Suprapubic skin (tissue), 3 donors: Measurements from ENCODE around the gene LSG1.

Experiments
- POLR2AphosphoS5 ChIP-seq, 3 donors: sonication (generic); formaldehyde crosslinking; IDR thresholded peaks; one replicate each; pipeline ENCODE4 v1.6.1; 2017; ENCODE audit warnings: antibody characterized with exemption in 3 of 3
- TF ChIP-seq, protein P1 (sequence below), 2 donors: fragments of 200-600 bp in 1 of 2; fragments of 450-650 bp in 1 of 2; sonication (generic) in 1 of 2; IDR thresholded peaks; one replicate each; pipeline ENCODE4 v1.5.1; 2016 to 2019; ENCODE audit warnings: antibody characterized with exemption in 2 of 2, mild to moderate bottlenecking in 1 of 2, moderate library complexity in 1 of 2

DNA sequence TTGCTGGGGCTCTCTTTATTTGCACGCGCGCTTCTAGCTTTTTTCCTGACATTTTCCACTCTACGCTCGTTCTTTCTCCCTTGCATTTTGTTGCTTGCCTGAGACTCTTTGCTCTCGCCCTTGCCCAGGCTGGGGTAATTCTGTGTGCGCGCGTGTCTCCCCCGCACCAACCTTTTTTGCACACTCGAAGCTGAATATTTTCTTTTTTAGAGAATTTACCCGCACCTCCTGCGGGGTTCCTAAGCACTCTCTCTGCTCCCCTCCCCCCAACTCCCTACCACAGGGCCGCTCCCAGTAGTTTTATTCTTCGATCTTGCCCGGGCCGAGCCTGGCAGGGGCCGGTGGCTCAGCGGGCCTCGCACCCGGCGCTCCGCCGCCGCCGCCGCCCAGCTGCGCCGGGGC, 14.4 kb upstream of the LSG1 start:
- TF ChIP-seq, protein P1, sequence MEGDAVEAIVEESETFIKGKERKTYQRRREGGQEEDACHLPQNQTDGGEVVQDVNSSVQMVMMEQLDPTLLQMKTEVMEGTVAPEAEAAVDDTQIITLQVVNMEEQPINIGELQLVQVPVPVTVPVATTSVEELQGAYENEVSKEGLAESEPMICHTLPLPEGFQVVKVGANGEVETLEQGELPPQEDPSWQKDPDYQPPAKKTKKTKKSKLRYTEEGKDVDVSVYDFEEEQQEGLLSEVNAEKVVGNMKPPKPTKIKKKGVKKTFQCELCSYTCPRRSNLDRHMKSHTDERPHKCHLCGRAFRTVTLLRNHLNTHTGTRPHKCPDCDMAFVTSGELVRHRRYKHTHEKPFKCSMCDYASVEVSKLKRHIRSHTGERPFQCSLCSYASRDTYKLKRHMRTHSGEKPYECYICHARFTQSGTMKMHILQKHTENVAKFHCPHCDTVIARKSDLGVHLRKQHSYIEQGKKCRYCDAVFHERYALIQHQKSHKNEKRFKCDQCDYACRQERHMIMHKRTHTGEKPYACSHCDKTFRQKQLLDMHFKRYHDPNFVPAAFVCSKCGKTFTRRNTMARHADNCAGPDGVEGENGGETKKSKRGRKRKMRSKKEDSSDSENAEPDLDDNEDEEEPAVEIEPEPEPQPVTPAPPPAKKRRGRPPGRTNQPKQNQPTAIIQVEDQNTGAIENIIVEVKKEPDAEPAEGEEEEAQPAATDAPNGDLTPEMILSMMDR (IDR thresholded peaks at IDR 0.05) = no peak
- TF ChIP-seq POLR2AphosphoS5 (IDR thresholded peaks at IDR 0.05) = no peak
